IMR-90 (cell line): ENCODE measurements around the gene HIF1A. TPM values are rescaled to one million over a fixed set of nuclear protein-coding genes. Genes with fewer than 3 reads are reported as not detected.
"Not testable (repeated sequence)": the region's sequence is repeated elsewhere in the genome, so short reads cannot be mapped to it uniquely, and the experiment has no call there.

Experiments
- ATAC-seq: fragments of 200-7000 bp; cut with Tn5 transposase; 2 replicates; pipeline ENCODE4 v1.9.1; 2020; ENCODE audit warnings: low read depth, mild to moderate bottlenecking, moderate library complexity
- BruUV-seq: library from RNA; stranded (reverse); fragments of 400-500 nt; replicated peaks from 2 replicates; lab custom pipeline; 2021; lab: Mats Ljungman, UMichigan
- CTCF ChIA-PET: fragments of 300-600 bp; formaldehyde crosslinking; extraction: SDS; loops from one replicate; lab custom pipeline; 2021; ENCODE audit warnings: antibody characterized with exemption; lab: Yijun Ruan, JAX
- POLR2A ChIA-PET: fragments of 300-600 bp; sonication (Branson Sonifier 250); formaldehyde crosslinking; loops from one replicate; lab custom pipeline; 2022; ENCODE audit warnings: antibody characterized with exemption; ENCODE audit not compliant: unreplicated experiment; lab: Charles Lee
- DNase-seq: peaks from one replicate; pipeline ENCODE4 v3.0.0; 2013
- H2AFZ ChIP-seq: replicated peaks from 2 replicates; pipeline ENCODE3; 2013; ENCODE audit warnings: low read length, mild to moderate bottlenecking; ENCODE audit not compliant: poor library complexity
- H2AK5ac ChIP-seq: 2 replicates; pipeline ENCODE4 v1.6.1; 2013; ENCODE audit warnings: low read depth, low read length, inconsistent platforms
- H2AK9ac ChIP-seq: replicated peaks from 2 replicates; pipeline ENCODE3; 2013; ENCODE audit warnings: mild to moderate bottlenecking, low read depth, low read length, moderate library complexity; ENCODE audit not compliant: poor library complexity
- H2BK120ac ChIP-seq: 2 replicates; pipeline ENCODE4 v1.6.1; 2013; ENCODE audit warnings: low read depth, low read length, inconsistent platforms
- H2BK15ac ChIP-seq: 3 replicates; pipeline ENCODE4 v1.6.1; 2013; ENCODE audit warnings: low read depth, low read length, inconsistent platforms
- H2BK20ac ChIP-seq: 2 replicates; pipeline ENCODE4 v1.6.1; 2013; ENCODE audit warnings: low read depth, mild to moderate bottlenecking, inconsistent platforms, low read length, moderate library complexity
- H2BK5ac ChIP-seq: 2 replicates; pipeline ENCODE4 v1.6.1; 2013; ENCODE audit warnings: mild to moderate bottlenecking, low read depth, low read length, inconsistent platforms; ENCODE audit not compliant: poor library complexity, severe bottlenecking
- H3K14ac ChIP-seq: replicated peaks from 2 replicates; pipeline ENCODE4 v1.6.1; 2013; ENCODE audit warnings: low read depth, low read length, inconsistent platforms
- H3K18ac ChIP-seq: 2 replicates; pipeline ENCODE4 v1.6.1; 2013; ENCODE audit warnings: low read depth, low read length, control low read depth
- H3K23ac ChIP-seq: 2 replicates; pipeline ENCODE4 v1.6.1; 2013; ENCODE audit warnings: low read depth, low read length, inconsistent platforms
- H3K27ac ChIP-seq: 2 replicates; pipeline ENCODE4 v1.5.1; 2013; ENCODE audit warnings: mild to moderate bottlenecking, control low read depth, low read length; ENCODE audit not compliant: insufficient read depth
- H3K27me3 ChIP-seq: 2 replicates; pipeline ENCODE4 v1.6.1; 2013; ENCODE audit warnings: low read length; ENCODE audit not compliant: control insufficient read depth, insufficient read depth
- H3K36me3 ChIP-seq: 2 replicates; pipeline ENCODE4 v1.6.1; 2013; ENCODE audit warnings: low read length, mixed read lengths; ENCODE audit not compliant: control insufficient read depth, insufficient read depth
- H3K4ac ChIP-seq: 2 replicates; pipeline ENCODE4 v1.6.1; 2013; ENCODE audit warnings: low read depth, low read length, inconsistent platforms
- H3K4me1 ChIP-seq: 2 replicates; pipeline ENCODE4 v1.6.1; 2013; ENCODE audit warnings: low read length, mixed read lengths; ENCODE audit not compliant: control insufficient read depth, insufficient read depth
- H3K4me2 ChIP-seq: 2 replicates; pipeline ENCODE4 v1.6.1; 2013; ENCODE audit warnings: low read depth, mild to moderate bottlenecking, control low read depth, low read length, moderate library complexity
- H3K4me3 ChIP-seq: 2 replicates; pipeline ENCODE4 v1.5.1; 2013; ENCODE audit warnings: low read depth, mild to moderate bottlenecking, control low read depth, low read length, moderate library complexity; ENCODE audit not compliant: insufficient read depth
- H3K56ac ChIP-seq: 2 replicates; pipeline ENCODE4 v1.6.1; 2013; ENCODE audit warnings: low read length, inconsistent platforms; ENCODE audit not compliant: insufficient read depth; ENCODE audit errors: extremely low read depth
- H3K79me1 ChIP-seq, 2 experiments: 2 replicates each; pipeline ENCODE4 v1.6.1; 2013; ENCODE audit warnings: low read length in 2 of 2, inconsistent platforms in 1 of 2, low read depth in 1 of 2
- H3K9ac ChIP-seq: 2 replicates; pipeline ENCODE4 v1.6.1; 2013; ENCODE audit warnings: low read depth, low read length, control low read depth
- H3K9me1 ChIP-seq: 2 replicates; pipeline ENCODE4 v1.6.1; 2013; ENCODE audit warnings: low read length, inconsistent platforms; ENCODE audit not compliant: insufficient read depth
- H3K9me3 ChIP-seq: 2 replicates; pipeline ENCODE4 v1.6.1; 2013; ENCODE audit warnings: low read length; ENCODE audit not compliant: control insufficient read depth, insufficient read depth
- H4K20me1 ChIP-seq: 2 replicates; pipeline ENCODE4 v1.6.1; 2013; ENCODE audit warnings: low read length, inconsistent platforms; ENCODE audit not compliant: insufficient read depth
- H4K5ac ChIP-seq: 2 replicates; pipeline ENCODE4 v1.6.1; 2013; ENCODE audit warnings: mild to moderate bottlenecking, low read depth, low read length, control low read depth
- H4K8ac ChIP-seq, 2 experiments: 2 replicates each; pipeline ENCODE4 v1.6.1; 2013; ENCODE audit warnings: low read depth in 2 of 2, low read length in 2 of 2, control low read depth in 1 of 2, inconsistent platforms in 1 of 2
- H4K91ac ChIP-seq: 2 replicates; pipeline ENCODE4 v1.6.1; 2013; ENCODE audit warnings: low read depth, low read length, inconsistent platforms; ENCODE audit not compliant: insufficient read depth
- whole genome bisulfite sequencing, 2 experiments: methylation state at CpG; one replicate each; pipeline versions ENCODE4 v1.1.5 to v1.1.7; 2013; ENCODE audit warnings: missing lambda C conversion rate in 2 of 2; ENCODE audit not compliant: insufficient read length in 1 of 2; ENCODE audit errors: extremely low coverage in 2 of 2; 5-methylcytosine and 5-hydroxymethylcytosine counted together
- dilution Hi-C: fragments of 300-500 bp; cut with HindIII; formaldehyde crosslinking; loops from one replicate; pipeline ENCODE4 v1.14.3; 2018; ENCODE audit warnings: low sequenced_read_pairs; ENCODE audit not compliant: unreplicated experiment
- in situ Hi-C: fragments of 300-500 bp; cut with MboI; formaldehyde crosslinking; loops from 3 replicates; pipeline ENCODE4 v1.14.3; 2019; ENCODE audit warnings: low sequenced_read_pairs, inconsistent platforms, mixed read lengths
- intact Hi-C: fragments of 100-400 bp; cut with micrococcal nuclease; formaldehyde crosslinking; loops from 2 replicates; pipeline ENCODE4 v1.10.0; 2022
- polyA plus RNA-seq, 3 experiments: library from polyadenylated mRNA; depleted of rRNA; stranded (reverse); fragments of >200 nt; gene quantifications; 2 replicates each; pipeline ENCODE4 v1.2.3, GENCODE V29; 2012; ENCODE audit warnings: low replicate concordance in 1 of 3
- total RNA-seq: library from RNA; depleted of rRNA; stranded (reverse); fragments of >200 nt; gene quantifications from 2 replicates; pipeline ENCODE4 v1.2.3, GENCODE V29; 2012

Gene HIF1A
- total and polyA plus RNA-seq, 2 of the 4 experiments (the other 2 are of a cell fraction), result 128 to 301 TPM

- H3K18ac ChIP-seq, H3K14ac ChIP-seq, H3K79me1 ChIP-seq, H3K56ac ChIP-seq, H3K9me1 ChIP-seq, ATAC-seq, H3K9me3 ChIP-seq, H2BK15ac ChIP-seq, H3K4ac ChIP-seq, H2BK5ac ChIP-seq, H2AFZ ChIP-seq, H3K9ac ChIP-seq, H3K27ac ChIP-seq, H3K27me3 ChIP-seq, dilution Hi-C loops, H3K4me3 ChIP-seq, H2BK120ac ChIP-seq, H3K23ac ChIP-seq, H4K91ac ChIP-seq, POLR2A ChIA-PET, H2AK9ac ChIP-seq, intact Hi-C loops, DNase-seq, CTCF ChIA-PET, in situ Hi-C loops, H4K8ac ChIP-seq, H2AK5ac ChIP-seq, H4K5ac ChIP-seq, H2BK20ac ChIP-seq, H4K20me1 ChIP-seq, H3K4me2 ChIP-seq, BruUV-seq, H3K36me3 ChIP-seq: not testable (repeated sequence)
- H3K4me1 ChIP-seq, result peaks cover 18% of the 10 kb centered on the region
- no CpG with 5 or more reads among the region's 3 CpGs for WGBS, 2 experiments
Measured at GRCh38 chr14:61658111-61658510, 37.2 kb upstream of the HIF1A start.
